K562 (cell line): ENCODE measurements around the gene ACER3. TPM values are rescaled to one million over a fixed set of nuclear protein-coding genes. Genes with fewer than 3 reads are reported as not detected.

Experiments used
- ATAC-seq: fragments of 200-7000 bp; cut with Tn5 transposase; 3 replicates; pipeline ENCODE4 v1.9.1; 2020; ENCODE audit warnings: moderate library complexity
- BruUV-seq: library from RNA; stranded (reverse); fragments of 400-500 nt; replicated peaks from 2 replicates; lab custom pipeline; 2021; lab: Mats Ljungman, UMichigan
- CTCF ChIA-PET: fragments of 300-600 bp; formaldehyde crosslinking; extraction: SDS; loops from one replicate; lab custom pipeline; 2021; ENCODE audit warnings: low intra/inter-chr PET ratio; lab: Yijun Ruan, JAX
- POLR2A ChIA-PET: fragments of 300-600, 350-650 bp; sonication (Branson Sonifier 250); formaldehyde crosslinking; extraction: SDS; loops from one replicate; lab custom pipeline; 2021; ENCODE audit warnings: antibody characterized with exemption, inconsistent platforms; lab: Yijun Ruan, JAX
- DNase-seq, 4 experiments: peaks; one replicate each; pipeline versions ENCODE4 v3.0.0 to v3.0.0-alpha.2; 2011 to 2018; ENCODE audit warnings: low spot score in 3 of 4, mixed read lengths in 3 of 4; ENCODE audit errors: extremely low read depth in 1 of 4
- FAIRE-seq: peaks from 2 replicates; lab custom pipeline; 2011; peaks lifted over from hg19 to GRCh38; lab: Jason Lieb, UNC
- H2AFZ ChIP-seq: 2 replicates; pipeline ENCODE4 v1.6.0; 2011; ENCODE audit warnings: low read depth, low read length, control low read depth, inconsistent platforms
- H3K27ac ChIP-seq: fragments of 200-600 bp; 3 replicates; pipeline ENCODE4 v1.8.0; 2011; ENCODE audit warnings: low read depth, mild to moderate bottlenecking, control low read depth, inconsistent platforms, low read length, moderate library complexity, mixed read lengths; ENCODE audit errors: extremely low read depth
- H3K27me3 ChIP-seq, 2 experiments: fragments of 300-600 bp in 1 of 2; 2 replicates in 1 of 2; 3 replicates in 1 of 2; pipeline versions ENCODE4 v1.6.0 to v1.8.0; 2011; ENCODE audit warnings: inconsistent platforms in 2 of 2, low read length in 2 of 2, mild to moderate bottlenecking in 1 of 2, mixed read lengths in 1 of 2, moderate library complexity in 1 of 2; ENCODE audit not compliant: control insufficient read depth in 2 of 2, insufficient read depth in 2 of 2
- H3K36me3 ChIP-seq: fragments of 300-600 bp; 3 replicates; pipeline ENCODE4 v1.8.0; 2011; ENCODE audit warnings: mild to moderate bottlenecking, low read length, inconsistent platforms; ENCODE audit not compliant: control insufficient read depth, insufficient read depth
- H3K4me1 ChIP-seq, 2 experiments: fragments of 200-600 bp in 1 of 2; replicated peaks in 1 of 2; 2 replicates in 1 of 2; 3 replicates in 1 of 2; pipeline versions ENCODE4 v1.5.1 to v1.8.0; 2011; ENCODE audit warnings: inconsistent platforms in 2 of 2, low read length in 2 of 2, mild to moderate bottlenecking in 1 of 2, mixed read lengths in 1 of 2, moderate library complexity in 1 of 2; ENCODE audit not compliant: control insufficient read depth in 2 of 2, insufficient read depth in 2 of 2
- H3K4me2 ChIP-seq: 2 replicates; pipeline ENCODE4 v1.6.1; 2011; ENCODE audit warnings: low read length, control low read depth, inconsistent platforms, mixed read lengths; ENCODE audit not compliant: insufficient read depth
- H3K4me3 ChIP-seq: fragments of 200-600 bp; sonication (generic), shearing (Covaris generic); 2 replicates; pipeline ENCODE4 v1.5.1; 2016; ENCODE audit warnings: control low read depth, inconsistent platforms
- H3K79me2 ChIP-seq: fragments of 200-600 bp; 3 replicates; pipeline ENCODE4 v1.8.0; 2011; ENCODE audit warnings: low read length, inconsistent platforms; ENCODE audit not compliant: control insufficient read depth, insufficient read depth
- H3K9ac ChIP-seq, 2 experiments: 2 replicates each; pipeline versions ENCODE4 v1.6.0 to v1.6.1; 2011; ENCODE audit warnings: low read depth in 2 of 2, low read length in 2 of 2, control low read depth in 1 of 2, inconsistent platforms in 1 of 2, mild to moderate bottlenecking in 1 of 2, mixed read lengths in 1 of 2; ENCODE audit not compliant: insufficient read depth in 1 of 2
- H3K9me1 ChIP-seq: one replicate; pipeline ENCODE4 v1.6.0; 2011; ENCODE audit warnings: inconsistent platforms, mild to moderate bottlenecking, low read length, moderate library complexity; ENCODE audit not compliant: control insufficient read depth, insufficient read depth
- H3K9me3 ChIP-seq: replicated peaks from 2 replicates; pipeline ENCODE4 v1.5.1; 2011; ENCODE audit warnings: low read depth, low read length, inconsistent platforms; ENCODE audit not compliant: control insufficient read depth, insufficient read depth
- H4K20me1 ChIP-seq: replicated peaks from 2 replicates; pipeline ENCODE4 v1.6.1; 2011; ENCODE audit warnings: low read length, inconsistent platforms, mixed read lengths; ENCODE audit not compliant: control insufficient read depth, insufficient read depth
- CBX5 ChIP-seq: IDR thresholded peaks from 2 replicates; pipeline ENCODE4 v1.6.1; 2014; ENCODE audit warnings: low read depth, borderline replicate concordance
- FOXA3 ChIP-seq, 2 experiments: fragments of 450-650 bp in 1 of 2; sonication (generic) in 1 of 2; formaldehyde crosslinking; IDR thresholded peaks in 1 of 2; conservative IDR thresholded peaks in 1 of 2; 2 replicates each; pipeline versions ENCODE4 v1.4.0 to v1.8.0; 2020 to 2022; ENCODE audit warnings: mild to moderate bottlenecking in 2 of 2, missing genetic modification reagents in 1 of 2
- GABPB1 ChIP-seq: sonication (generic); formaldehyde crosslinking; IDR thresholded peaks from 2 replicates; pipeline ENCODE4 v1.8.0; 2022; ENCODE audit warnings: mild to moderate bottlenecking, missing genetic modification reagents
- NR4A1 ChIP-seq, 2 experiments: fragments of 250-450 bp in 1 of 2; fragments of 450-650 bp in 1 of 2; sonication (Bioruptor Pico) in 1 of 2; IDR thresholded peaks; 2 replicates each; pipeline versions ENCODE4 v1.4.0 to v1.6.1; 2016 to 2020; ENCODE audit warnings: mild to moderate bottlenecking in 2 of 2, missing compliant biosample characterization in 1 of 2, missing genetic modification characterization in 1 of 2, moderate library complexity in 1 of 2
- SMARCC2 ChIP-seq: fragments of 450-650 bp; IDR thresholded peaks from 2 replicates; pipeline ENCODE4 v1.6.1; 2017; ENCODE audit warnings: antibody characterized with exemption, moderate library complexity, mild to moderate bottlenecking, low read depth
- SREBF2 ChIP-seq: sonication (generic); formaldehyde crosslinking; IDR thresholded peaks from 2 replicates; pipeline ENCODE4 v1.4.0; 2020; ENCODE audit warnings: mild to moderate bottlenecking, missing genetic modification reagents
- TEAD4 ChIP-seq, 2 experiments: sonication (generic) in 1 of 2; formaldehyde crosslinking in 1 of 2; IDR thresholded peaks; 2 replicates each; pipeline versions ENCODE4 v1.6.1 to v1.8.0; 2012 to 2022; ENCODE audit warnings: borderline replicate concordance in 1 of 2, inconsistent platforms in 1 of 2, low read length in 1 of 2, mild to moderate bottlenecking in 1 of 2, missing genetic modification reagents in 1 of 2
- TOE1 ChIP-seq, 2 experiments: fragments of 450-650 bp in 1 of 2; sonication (generic) in 1 of 2; formaldehyde crosslinking in 1 of 2; IDR thresholded peaks; 2 replicates each; pipeline versions ENCODE4 v1.7.1 to v1.8.0; 2016 to 2022; ENCODE audit warnings: borderline replicate concordance in 2 of 2, mild to moderate bottlenecking in 2 of 2, antibody characterized with exemption in 1 of 2, inconsistent platforms in 1 of 2, low read depth in 1 of 2, missing genetic modification reagents in 1 of 2, moderate library complexity in 1 of 2
- ZNF277 ChIP-seq: fragments of 250-450 bp; sonication (Bioruptor Pico); IDR thresholded peaks from 2 replicates; pipeline ENCODE4 v1.8.0; 2022; ENCODE audit warnings: inconsistent platforms, mild to moderate bottlenecking, moderate library complexity, borderline replicate concordance
- ZNF778 ChIP-seq: fragments of 450-650 bp; formaldehyde crosslinking; IDR thresholded peaks from 2 replicates; pipeline ENCODE4 v1.4.0; 2020; ENCODE audit warnings: mild to moderate bottlenecking, moderate library complexity
- WGBS: fragments of 100-300 bp; shearing (Covaris generic); methylation state at CpG from one replicate; pipeline ENCODE4 v1.1.6; 2016; ENCODE audit warnings: low coverage, mixed read lengths; ENCODE audit not compliant: insufficient coverage; ENCODE audit errors: missing lambda C conversion rate; 5-methylcytosine and 5-hydroxymethylcytosine counted together
- in situ Hi-C: fragments of 300-500 bp; cut with MboI; formaldehyde crosslinking; loops from 4 replicates; pipeline ENCODE4 v1.15.0; 2018; ENCODE audit warnings: inconsistent platforms, mixed read lengths
- intact Hi-C: fragments of 100-400 bp; cut with micrococcal nuclease; formaldehyde crosslinking; loops from 2 replicates; pipeline ENCODE4 v1.14.2; 2022
- polyA plus RNA-seq, 8 experiments: library from polyadenylated mRNA; depleted of rRNA in 4 of 8; stranded (reverse) in 5 of 8; unstranded in 3 of 8; fragments of >200 nt; fragmentation: Nextera tagmentation in 2 of 8; fragmentation: Illumina TruSeq in 1 of 8; extraction: Ambion mirVana in 2 of 8; extraction: Trizol in 1 of 8; gene quantifications; 2 replicates each; pipeline versions ENCODE4 v1.2.1 to v1.2.3, GENCODE V29; 2011 to 2014; ENCODE audit warnings: inconsistent platforms in 1 of 8, missing spikeins in 1 of 8
- total RNA-seq, 7 experiments: library from RNA; depleted of rRNA in 6 of 7; stranded (reverse); fragments of >200 nt in 6 of 7; fragmentation: Illumina TruSeq in 2 of 7; extraction: Trizol in 2 of 7; gene quantifications; 2 replicates each; pipeline versions ENCODE4 v1.2.1 to v1.2.3, GENCODE V29; 2011 to 2021; ENCODE audit warnings: low replicate concordance in 1 of 7
- TF ChIP-seq, protein P1 (sequence below): fragments of 450-650 bp; formaldehyde crosslinking; conservative IDR thresholded peaks from 2 replicates; pipeline ENCODE4 v1.4.0; 2022; ENCODE audit warnings: mild to moderate bottlenecking, missing genetic modification characterization
- TF ChIP-seq, protein P2 (sequence below): fragments of 450-650 bp; IDR thresholded peaks from 2 replicates; pipeline ENCODE4 v1.6.1; 2016; ENCODE audit warnings: mild to moderate bottlenecking

Gene ACER3
- total and polyA plus RNA-seq, 9 of the 15 experiments (the other 6 are each of a cell fraction or from before 2014, with no cell fraction given), result 2.0 to 23.8 (median 9.5) TPM

DNA sequence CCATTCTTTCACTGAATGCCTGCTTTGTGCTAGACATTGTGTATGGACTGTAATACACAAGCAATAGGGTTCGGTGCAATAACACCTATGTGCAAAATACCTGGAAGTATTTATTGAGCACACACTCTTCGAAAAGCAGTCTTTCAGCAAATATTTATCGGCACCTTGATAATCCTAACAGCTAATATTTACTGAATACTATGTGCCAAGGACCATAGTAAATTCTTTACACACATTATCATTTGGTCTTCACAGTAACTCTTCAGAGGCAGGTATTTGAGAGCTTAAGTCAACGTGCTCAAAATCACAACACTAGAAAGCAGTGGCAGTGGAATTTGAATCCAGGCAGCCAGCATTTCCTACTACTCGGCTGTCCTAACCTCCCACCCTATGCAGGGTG, 175.7 kb downstream of the ACER3 start (continued):
- no peak for TF ChIP-seq ZNF277 (CRISPR knock-in tag)
- TF ChIP-seq NR4A1 (CRISPR knock-in tag; IDR thresholded peaks at IDR 0.05), result no peak
- TF ChIP-seq NR4A1 (tag; IDR thresholded peaks at IDR 0.05), result no peak
- TF ChIP-seq FOXA3 (CRISPR knock-in tag; conservative IDR thresholded peaks at IDR 0.05 in 1 of 2, IDR thresholded peaks at IDR 0.05 in 1 of 2), result no peak
- TF ChIP-seq, protein P1, sequence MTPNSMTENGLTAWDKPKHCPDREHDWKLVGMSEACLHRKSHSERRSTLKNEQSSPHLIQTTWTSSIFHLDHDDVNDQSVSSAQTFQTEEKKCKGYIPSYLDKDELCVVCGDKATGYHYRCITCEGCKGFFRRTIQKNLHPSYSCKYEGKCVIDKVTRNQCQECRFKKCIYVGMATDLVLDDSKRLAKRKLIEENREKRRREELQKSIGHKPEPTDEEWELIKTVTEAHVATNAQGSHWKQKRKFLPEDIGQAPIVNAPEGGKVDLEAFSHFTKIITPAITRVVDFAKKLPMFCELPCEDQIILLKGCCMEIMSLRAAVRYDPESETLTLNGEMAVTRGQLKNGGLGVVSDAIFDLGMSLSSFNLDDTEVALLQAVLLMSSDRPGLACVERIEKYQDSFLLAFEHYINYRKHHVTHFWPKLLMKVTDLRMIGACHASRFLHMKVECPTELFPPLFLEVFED (CRISPR knock-in tag), result no peak
- no peak for TF ChIP-seq SREBF2 (CRISPR knock-in tag)

DNA sequence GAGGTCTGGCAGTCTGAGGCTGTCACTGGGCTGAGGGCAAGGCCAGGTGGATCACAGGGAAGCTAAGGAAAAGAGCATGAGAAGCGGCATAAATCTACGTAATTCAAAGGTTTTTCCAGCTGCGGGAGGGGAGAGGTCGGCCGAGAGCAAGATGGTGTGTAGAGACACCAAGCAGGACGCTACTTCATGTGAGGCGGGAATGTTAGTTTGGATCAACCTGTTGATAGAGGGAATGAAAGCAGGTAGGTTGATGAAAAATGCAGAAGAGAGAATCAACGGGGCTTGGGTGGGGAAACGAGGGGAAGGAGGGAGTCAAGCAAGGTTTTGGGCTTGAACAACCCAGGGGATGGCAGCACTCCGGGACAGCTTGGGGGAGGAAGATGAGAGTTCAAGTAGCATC, 176.3 kb downstream of the ACER3 start:
- Histone ChIP-seq H3K79me2 (no peaks in the 10 kb centered on the region), H3K36me3 (no peaks in the 10 kb centered on the region), H3K27me3 (no peaks in the 10 kb centered on the region; a peak in 1 of 5 replicates), H3K9me3 (0 out of 2 replicates have a peak, but pooled peaks cover 1% of the 10 kb centered on the region), H3K9me1 (no peaks in the 10 kb centered on the region), H3K9ac (no peak overlapping the region), H3K4me3 (no peak overlapping the region), H2AFZ (0 out of 2 replicates have a peak overlapping the region, but pooled peaks have one; percentile 8), H3K4me1 (peaks cover 0 to 12% of the 10 kb centered on the region in 2 experiments; a peak in 3 of 5 replicates), H3K4me2 (no peak overlapping the region), H4K20me1 (no peaks in the 10 kb centered on the region), H3K27ac (no peak overlapping the region)
- no peak for DNase-seq
- no peak for ATAC-seq
- ChIA-PET POLR2A (interaction anchor here (0.7 to 4.1 kb wide), 2 partner anchors 11 to 108 kb away, joined by 4 to 17 read pairs; no protein-coding TSS in a partner anchor), CTCF (no interaction called here)
- no peak for FAIRE-seq
- intact Hi-C loops, result no loop called here
- in situ Hi-C loops, result loop anchor here (10.0 kb wide), 1 partner anchor 112 kb away; no protein-coding TSS in a partner anchor
- no TSS peak for BruUV-seq
- 28% methylated on average over 9 of the region's 10 CpGs for WGBS
- TF ChIP-seq ZNF778 (no peak), TOE1 (IDR thresholded peaks at IDR 0.05; ENCODE audit: borderline replicate concordance) (no peak), TOE1 (CRISPR knock-in tag; IDR thresholded peaks at IDR 0.05; ENCODE audit: borderline replicate concordance, low read depth) (no peak), SMARCC2 (no peak), GABPB1 (CRISPR knock-in tag) (no peak), TEAD4 (IDR thresholded peaks at IDR 0.05; ENCODE audit: low read length) (no peak), TEAD4 (CRISPR knock-in tag; IDR thresholded peaks at IDR 0.05; ENCODE audit: borderline replicate concordance) (no peak), CBX5 (no peak), ZNF277 (CRISPR knock-in tag) (no peak)
- TF ChIP-seq, protein P2, sequence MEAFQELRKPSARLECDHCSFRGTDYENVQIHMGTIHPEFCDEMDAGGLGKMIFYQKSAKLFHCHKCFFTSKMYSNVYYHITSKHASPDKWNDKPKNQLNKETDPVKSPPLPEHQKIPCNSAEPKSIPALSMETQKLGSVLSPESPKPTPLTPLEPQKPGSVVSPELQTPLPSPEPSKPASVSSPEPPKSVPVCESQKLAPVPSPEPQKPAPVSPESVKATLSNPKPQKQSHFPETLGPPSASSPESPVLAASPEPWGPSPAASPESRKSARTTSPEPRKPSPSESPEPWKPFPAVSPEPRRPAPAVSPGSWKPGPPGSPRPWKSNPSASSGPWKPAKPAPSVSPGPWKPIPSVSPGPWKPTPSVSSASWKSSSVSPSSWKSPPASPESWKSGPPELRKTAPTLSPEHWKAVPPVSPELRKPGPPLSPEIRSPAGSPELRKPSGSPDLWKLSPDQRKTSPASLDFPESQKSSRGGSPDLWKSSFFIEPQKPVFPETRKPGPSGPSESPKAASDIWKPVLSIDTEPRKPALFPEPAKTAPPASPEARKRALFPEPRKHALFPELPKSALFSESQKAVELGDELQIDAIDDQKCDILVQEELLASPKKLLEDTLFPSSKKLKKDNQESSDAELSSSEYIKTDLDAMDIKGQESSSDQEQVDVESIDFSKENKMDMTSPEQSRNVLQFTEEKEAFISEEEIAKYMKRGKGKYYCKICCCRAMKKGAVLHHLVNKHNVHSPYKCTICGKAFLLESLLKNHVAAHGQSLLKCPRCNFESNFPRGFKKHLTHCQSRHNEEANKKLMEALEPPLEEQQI, result no peak
